ENCODE measurements around the gene CASKIN2.

The CASKIN2 gene

GRCh38 chr17:75504347-75505151, 10.8 kb downstream of the CASKIN2 start:
- peak; percentile 14 for DNase-seq

- DNase-seq: no peak
Observed at GRCh38 chr17:75503976-75504346, 11.4 kb downstream of the CASKIN2 start.

GRCh38 chr17:75503337-75503950, 11.9 kb downstream of the CASKIN2 start:
- DNase-seq: no peak

GRCh38 chr17:75502721-75503329, 12.5 kb downstream of the CASKIN2 start:
- DNase-seq: no peak

- DNase-seq: no peak
Observed at GRCh38 chr17:75502072-75502720, 13.1 kb downstream of the CASKIN2 start.

- DNase-seq: no peak
Observed at GRCh38 chr17:75501378-75502071, 13.8 kb downstream of the CASKIN2 start.

- DNase-seq: no peak
Observed at GRCh38 chr17:75500419-75501216, 14.7 kb downstream of the CASKIN2 start.

GRCh38 chr17:75499313-75500022, 15.9 kb downstream of the CASKIN2 start:
- DNase-seq: no peak

- no peak for DNase-seq
Observed at GRCh38 chr17:75498726-75499213, 16.6 kb downstream of the CASKIN2 start.

- no peak for DNase-seq
Observed at GRCh38 chr17:75498039-75498725, 17.2 kb downstream of the CASKIN2 start.

GRCh38 chr17:75496005-75496404, 19.3 kb downstream of the CASKIN2 start:
- no peak for DNase-seq

GRCh38 chr17:75494326-75494877, 20.9 kb downstream of the CASKIN2 start:
- DNase-seq: no peak

GRCh38 chr17:75493476-75494129, 21.7 kb downstream of the CASKIN2 start:
- no peak for DNase-seq

GRCh38 chr17:75492555-75493168, 22.7 kb downstream of the CASKIN2 start:
- no peak for DNase-seq

GRCh38 chr17:75491680-75492079, 23.7 kb downstream of the CASKIN2 start:
- no peak for DNase-seq

- no peak for DNase-seq
Observed at GRCh38 chr17:75490953-75491649, 24.2 kb downstream of the CASKIN2 start.

GRCh38 chr17:75490173-75490743, 25.1 kb downstream of the CASKIN2 start:
- DNase-seq: no peak

- DNase-seq: no peak
Observed at GRCh38 chr17:75489511-75489955, 25.8 kb downstream of the CASKIN2 start.

Data from HCEC 1CT (cell line).